ENCODE data around the gene PTGR3.

The PTGR3 gene

DNA sequence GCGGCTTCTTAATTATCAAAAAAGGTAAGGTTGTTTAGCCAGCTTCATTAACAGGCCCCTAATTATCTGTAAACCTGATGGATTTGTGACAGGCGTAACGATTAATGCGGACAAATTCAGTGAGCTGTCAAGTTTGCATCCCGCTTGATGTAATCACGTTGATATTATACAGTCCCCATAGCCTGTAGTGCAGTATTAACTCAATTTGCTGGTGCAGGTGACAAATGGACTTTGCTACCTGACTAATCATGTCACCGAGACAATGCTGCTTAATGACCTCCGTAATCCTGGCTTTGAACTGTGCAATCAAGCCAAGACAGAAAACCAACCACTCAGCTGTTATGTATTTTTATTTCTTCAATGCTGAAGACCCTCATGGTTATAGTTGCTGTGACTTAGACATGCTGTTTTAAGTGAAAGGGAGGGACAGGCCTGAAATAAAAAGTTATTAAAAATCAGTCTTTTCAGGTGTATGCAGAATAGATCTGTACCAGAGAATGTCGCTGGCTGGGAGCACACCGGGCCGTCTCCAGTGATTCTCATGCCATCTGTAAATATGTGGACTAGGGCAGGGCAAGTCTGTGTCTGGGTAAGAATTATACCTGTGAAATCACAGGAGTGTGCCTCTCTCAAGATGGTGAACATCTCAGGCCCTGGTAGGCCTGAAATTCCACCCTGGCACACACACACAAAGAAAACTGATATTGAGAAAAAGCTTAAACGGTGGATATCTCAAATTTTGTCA lies 6.0 kb upstream of the PTGR3 start:
- no peak for DNase-seq

DNA sequence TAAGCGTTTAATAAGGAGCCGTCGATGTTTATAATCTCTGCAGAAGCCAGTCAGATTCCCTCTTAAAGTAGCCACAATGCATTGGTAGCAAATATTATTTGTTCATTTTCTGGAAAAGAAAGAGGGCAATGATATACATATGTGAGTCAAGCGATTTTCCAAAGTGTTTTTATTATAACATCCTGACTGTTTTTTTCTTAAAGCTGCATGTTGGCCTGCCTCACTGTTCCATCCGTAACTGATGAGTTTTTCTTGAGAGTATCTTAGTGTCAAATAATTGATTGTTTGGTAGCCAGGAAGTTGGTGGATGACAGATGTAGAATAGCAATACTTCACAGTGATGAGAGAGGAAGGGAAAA lies 5.4 kb upstream of the PTGR3 start:
- no peak for DNase-seq

DNA sequence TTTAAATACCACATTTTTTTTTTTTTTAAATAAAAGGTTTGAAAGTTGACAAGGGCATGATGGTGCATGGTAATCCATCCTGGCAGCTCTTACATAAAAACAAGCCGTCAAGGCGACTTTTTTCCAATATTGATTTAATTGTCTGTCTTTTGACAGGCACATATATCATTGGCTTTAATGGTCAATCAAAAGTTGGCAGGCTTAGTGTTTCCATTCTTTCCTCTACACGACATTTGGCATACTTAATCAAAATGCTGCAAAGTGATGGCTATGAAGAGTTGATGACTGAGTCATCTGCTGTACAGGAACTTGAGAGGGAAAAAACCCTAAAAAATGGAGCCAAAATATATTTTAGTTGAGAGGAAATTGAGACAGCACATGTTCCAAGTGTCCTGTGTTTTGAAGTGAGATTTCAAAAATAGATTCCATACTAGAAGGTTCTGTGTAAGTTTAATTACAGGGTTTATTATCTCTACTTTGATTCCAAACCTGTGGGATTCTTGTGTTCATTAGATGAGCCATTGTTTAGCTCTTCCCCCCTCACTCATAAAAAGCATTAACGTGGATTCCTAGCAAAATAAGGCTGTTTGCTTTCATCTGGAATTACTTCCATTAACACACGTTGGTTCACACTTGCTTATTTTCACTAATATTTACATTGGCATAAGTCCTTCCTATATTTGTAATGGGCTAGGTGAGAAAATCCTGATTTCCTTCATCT lies 4.8 kb upstream of the PTGR3 start:
- peak; percentile 48 to 75 for DNase-seq

DNA sequence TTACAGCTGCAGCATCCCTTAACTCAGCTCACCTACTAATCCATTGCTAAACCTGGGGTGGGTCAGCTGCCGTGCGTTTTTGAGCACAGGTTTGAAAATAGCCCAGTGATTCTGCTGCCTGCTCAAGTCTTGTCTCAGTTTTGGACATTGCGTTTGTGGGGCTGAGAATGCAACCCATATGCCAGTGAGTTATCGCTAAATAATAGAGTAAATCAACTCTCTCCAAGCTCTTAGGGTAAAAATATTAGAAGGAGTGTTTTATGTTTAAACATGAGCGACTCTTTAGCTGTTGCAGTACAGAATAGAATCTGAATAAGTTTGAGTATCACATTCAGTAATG lies 3.8 kb upstream of the PTGR3 start:
- DNase-seq = no peak

DNA sequence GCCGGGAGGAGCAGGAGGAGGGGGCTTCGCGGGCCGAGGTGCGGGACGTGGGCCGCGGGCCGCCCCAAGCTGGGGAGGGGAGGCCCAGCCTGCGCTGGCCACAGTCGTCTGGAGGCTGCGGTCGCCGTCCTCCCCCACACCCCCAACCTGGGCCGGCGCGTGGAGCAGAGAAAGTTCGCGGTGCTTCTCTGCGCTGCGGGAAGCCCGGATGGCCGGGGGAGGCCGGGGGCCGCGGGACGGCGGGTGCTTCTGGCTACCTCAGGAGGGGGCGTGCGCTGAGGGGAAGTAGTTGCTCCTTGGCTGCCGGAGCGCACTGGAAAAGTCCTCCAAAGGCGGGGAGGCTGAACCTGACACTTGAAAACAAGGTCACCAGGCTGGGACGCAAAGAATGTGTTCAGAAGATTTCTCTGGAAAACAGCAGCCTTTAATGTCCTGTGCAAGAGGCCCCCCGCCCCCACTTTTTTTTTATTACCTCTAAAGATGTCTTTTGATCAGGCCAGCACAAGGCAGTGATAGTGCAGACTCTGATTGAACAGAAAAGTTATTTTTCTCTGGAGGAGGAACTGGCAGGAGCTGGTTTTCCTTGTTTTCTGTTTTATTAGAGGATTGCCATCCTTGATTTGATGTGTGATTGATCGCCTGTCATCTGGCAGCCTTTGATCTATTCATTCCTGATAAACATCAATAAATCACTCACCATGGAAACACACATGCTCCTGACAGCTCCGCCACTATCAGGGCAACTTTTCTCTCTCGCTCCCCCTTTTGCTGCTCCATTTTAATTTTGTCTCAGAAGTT lies 3.2 kb upstream of the PTGR3 start:
- peak in 1 of 2 experiments; percentile 28 for DNase-seq

DNA sequence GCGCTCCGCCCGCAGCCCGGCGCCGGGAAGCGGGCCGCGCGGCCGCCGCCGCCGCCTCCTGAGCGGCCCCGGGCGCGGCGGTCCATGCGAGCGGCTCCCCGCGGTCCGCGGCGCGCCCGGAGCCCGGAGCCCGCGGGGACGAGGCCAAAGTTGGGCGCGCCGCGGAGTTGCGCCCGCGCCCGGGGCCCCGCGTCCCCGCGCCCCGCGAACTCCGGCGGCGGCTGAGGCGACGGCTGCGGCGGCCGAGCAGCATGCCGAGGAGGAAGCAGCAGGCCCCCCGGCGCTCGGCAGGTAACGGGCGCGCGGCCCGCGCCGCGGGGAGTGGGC lies 2.6 kb upstream of the PTGR3 start:
- DNase-seq = no peak

GRCh38 chr18:75211002-75211621 lies 2.2 kb upstream of the PTGR3 start:
- no peak for DNase-seq

GRCh38 chr18:75210274-75211001 lies 1.5 kb upstream of the PTGR3 start, which contains the start of gene TSHZ1:
Gene TSHZ1, plus strand, starts transcription at chr18:75210797. Its CDS starts 1,080 bp downstream, at chr18:75211877.
- DNase-seq = peak; percentile 73 to 83

GRCh38 chr18:75209951-75210258 lies 966 bp upstream of the PTGR3 start:
- DNase-seq = no peak

- no peak for DNase-seq
Measured at GRCh38 chr18:75208836-75209128, 157 bp downstream of the PTGR3 start.

GRCh38 chr18:75208155-75208835 lies 644 bp downstream of the PTGR3 start:
- peak in 1 of 2 experiments; percentile 14 for DNase-seq

DNA sequence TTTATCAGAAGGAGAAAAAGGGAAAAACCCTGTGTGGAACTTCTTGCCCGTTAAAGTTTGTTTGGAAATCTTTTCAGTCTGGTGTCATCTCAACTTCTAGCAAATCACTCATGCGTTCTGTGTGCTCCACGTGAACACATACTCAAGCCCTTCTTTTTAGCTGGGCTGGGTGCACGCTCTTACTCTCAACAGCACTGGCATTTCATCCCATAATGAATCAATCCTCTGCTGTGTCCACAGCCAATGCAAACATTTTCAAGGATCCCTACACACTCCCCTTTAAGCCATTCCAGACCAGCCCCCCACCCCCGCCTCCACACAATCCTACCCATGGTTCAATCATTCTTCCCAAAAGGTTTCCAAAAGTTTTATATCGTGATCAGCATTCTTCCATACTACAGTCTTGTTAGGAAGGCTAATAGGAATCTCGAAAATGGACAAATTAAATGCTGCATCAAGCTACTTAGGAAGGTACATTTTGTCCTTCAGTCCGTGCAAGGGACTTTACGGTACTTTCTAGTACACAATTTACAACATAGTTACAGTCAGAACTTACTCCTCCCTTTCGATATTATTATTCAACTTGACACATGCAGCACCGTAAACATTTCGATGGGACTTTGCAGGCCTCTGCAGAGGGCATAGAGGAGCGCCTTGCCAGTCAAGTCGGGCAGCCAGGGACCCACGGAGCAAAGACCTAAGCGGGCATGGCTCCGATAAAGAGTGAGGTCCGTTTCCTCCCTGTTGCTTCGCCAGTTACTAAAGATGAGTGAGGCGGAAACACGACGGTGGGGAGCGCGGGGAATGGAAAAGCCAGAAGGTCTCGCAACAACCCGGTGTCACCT lies 1.4 kb downstream of the PTGR3 start:
- DNase-seq = peak; percentile 33 to 74

GRCh38 chr18:75206452-75207309 lies 2.3 kb downstream of the PTGR3 start:
- DNase-seq = peak in 1 of 2 experiments; percentile 25

DNA sequence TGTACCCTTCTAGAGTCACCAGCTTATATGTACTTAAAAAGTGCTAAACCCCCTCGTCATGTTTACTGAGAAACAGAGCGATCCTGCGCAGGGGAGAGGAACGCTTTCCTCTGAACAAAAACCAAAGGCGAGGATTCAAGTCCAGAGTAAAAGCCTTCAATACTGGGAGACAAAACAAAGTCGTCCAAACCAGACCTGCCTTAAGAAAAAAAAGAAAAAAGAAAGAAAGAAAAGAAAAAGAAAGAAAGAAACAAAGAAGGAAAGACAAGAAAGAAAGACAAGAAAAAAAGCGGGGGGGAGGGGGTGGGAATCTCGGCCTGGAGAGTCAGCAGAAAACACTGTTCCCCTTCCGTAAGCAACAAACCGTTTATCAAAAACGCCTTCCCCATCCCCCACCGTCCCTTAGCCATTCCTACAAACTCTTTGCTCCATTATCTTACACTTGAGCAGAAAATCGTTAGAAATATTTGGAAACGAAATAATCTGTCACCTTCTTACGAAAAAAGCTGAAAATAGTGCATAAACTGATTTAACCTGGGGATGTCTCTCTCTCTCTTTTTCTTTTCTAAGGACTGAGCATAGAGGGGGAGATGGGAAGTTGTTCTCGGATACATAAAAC lies 3.3 kb downstream of the PTGR3 start:
- DNase-seq = peak in 1 of 2 experiments; percentile 30

DNA sequence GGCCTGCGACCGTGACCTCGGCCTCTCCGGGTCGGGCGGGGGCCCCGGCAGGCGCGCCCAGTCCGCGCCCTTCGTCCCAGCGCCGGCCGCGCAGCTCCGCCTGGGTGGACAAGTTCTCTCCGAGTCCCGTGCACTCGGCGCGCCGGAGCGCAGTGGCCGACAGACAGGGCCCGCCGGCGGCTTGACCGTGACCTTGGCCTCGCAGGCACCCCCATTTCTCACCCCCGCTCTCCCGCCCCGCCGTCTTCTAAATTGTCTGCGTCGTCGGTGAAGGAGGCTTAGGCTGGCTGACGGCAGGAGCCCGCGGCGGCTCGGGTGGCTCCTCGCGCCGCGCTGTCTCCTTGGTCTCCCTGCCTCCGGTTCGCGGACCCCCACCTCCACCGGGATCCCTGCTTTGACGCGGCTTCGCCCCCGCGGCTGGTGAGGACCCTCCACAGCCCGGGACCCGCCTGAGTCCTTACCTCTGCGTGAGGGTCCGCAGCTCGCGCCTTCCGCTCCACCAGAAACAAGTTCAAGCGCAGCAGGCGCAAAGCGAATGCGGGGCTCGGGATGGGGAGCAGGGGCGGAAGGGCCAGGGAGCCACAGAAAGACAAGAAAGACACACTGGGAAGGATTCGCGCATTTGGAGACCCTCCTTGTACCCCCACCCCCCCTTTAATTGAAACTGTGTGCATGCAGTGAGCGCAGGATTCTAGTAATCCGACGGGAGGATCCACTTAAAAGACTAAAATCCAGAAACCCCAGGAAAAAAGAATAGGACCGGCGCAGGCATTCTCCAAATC lies 4.0 kb downstream of the PTGR3 start:
- no peak for DNase-seq

DNA sequence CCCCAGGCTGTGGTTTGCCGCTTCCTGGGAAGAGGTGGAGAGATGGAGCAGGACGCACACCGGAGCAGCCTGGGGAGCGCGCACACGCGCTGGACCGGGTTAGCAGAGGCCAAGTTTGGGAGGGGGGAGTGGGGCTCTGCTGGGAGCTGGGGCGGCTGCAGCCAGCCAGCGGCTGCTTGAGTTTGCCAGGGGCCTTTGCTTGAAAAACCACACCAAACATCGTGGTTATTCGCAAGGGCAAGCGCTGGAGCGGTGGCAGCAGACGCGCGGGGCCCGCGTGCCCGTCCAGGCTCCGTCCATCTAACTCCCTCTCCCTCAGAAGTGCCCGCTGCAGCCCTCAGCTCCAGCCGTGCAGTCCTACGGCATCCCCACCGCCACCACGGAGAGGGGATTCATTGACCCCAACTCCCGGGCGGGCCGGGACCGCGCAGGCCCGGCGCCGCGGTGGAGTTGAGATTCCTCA lies 4.6 kb downstream of the PTGR3 start:
- peak in 1 of 2 experiments; percentile 23 for DNase-seq

DNA sequence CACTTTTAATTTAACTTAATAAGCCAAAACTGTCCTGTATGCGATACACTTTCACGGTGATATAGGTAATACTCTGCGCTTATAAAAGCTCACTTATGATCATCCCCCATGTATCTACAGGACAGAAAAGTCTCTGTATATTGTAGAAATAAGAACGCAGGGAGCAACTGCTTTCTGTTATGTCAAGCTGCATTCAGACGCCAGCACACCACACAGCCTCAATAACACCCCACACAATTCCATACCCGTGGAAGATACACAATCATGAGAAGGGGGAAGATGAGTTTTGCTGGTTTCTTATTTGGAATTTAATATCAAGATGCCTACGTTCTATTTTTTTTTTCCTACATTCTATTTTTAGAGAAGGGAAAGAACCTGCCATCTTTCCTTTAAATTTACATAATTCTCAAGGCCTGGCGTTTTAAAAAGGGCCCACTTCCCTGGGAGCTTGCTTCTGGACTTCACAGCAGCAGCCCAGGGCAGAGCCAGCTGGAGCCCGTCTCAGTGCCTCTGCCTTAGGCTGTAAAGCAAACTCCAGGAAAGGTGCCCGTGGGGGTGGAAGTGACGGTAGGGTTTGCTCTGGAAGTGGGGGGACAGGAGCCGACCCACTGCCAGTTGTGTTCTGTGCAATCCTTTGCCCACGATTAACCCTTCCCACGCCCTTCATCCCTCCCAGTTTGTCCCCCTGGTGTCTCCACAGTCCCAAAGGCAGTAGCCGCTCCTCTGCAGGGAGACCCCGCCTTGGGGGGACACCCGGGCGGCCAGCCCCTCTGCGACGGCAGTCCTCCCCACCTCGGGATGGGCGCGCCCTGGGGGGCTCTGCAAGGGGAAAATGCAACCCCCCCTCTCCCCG lies 5.3 kb downstream of the PTGR3 start:
- DNase-seq = no peak
